CD4-positive, alpha-beta T cell treated with Interleukin-4 for 4 hours (primary cell): Measurements from ENCODE around the gene PILRB.
"Not testable (repeated sequence)": the region's sequence is repeated elsewhere in the genome, so short reads cannot be mapped to it uniquely, and the experiment has no call there.

Experiments used
- DNase-seq: peaks from one replicate; pipeline ENCODE4 v3.0.0-alpha.2; 2020

PILRB gene

DNA sequence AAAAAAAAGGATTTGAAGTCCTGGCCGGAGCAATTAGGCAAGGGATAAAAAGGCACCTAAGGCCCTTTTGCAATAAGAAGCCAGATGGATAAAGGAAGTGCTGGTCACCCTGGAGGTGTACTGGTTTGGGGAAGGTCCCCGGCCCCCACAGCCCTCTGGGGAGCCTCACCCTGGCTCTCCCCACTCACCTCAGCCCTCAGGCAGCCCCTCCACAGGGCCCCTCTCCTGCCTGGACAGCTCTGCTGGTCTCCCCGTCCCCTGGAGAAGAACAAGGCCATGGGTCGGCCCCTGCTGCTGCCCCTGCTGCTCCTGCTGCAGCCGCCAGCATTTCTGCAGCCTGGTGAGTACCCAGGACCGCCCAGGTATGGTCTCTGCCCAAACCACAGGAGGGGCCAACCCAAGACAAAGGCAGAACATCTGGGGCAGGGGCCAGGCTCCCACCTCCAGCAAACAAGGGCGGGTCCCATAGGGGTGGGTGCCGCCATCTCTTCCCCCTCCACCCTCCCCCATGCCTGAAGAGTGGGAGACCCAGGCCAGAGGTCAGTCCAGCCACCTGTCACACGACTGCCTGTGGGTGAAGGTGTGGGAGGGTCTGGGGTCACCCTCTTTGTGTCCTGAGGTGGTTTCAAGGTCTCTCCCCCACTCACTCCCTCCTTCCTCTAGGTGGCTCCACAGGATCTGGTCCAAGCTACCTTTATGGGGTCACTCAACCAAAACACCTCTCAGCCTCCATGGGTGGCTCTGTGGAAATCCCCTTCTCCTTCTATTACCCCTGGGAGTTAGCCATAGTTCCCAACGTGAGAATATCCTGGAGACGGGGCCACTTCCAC is at the start of gene PILRB:
PILRB (plus strand) TSS at position 91 of the 830 bp plus-strand sequence; CDS start at position 277, 186 bp downstream.
- no peak for DNase-seq

DNA sequence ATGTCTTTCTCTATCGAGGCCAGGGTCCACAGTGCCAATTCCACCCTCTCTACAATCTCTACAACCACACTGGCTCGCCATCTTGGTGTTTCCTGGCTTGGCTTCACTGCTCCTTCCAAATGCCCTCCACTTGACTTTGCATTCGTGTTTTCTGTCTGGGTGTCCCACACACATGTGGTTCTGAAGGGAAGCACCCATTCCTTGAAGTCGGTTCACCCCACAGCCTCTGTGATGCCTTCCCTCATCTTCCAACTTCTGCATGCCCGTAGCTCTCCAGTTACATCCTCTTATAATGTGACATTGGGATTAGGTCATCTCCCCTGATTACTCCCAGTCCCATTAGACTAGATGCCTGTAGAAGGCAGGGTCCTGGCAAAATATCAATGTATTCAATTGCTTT is 39.6 kb upstream of the PILRB start:
- DNase-seq = not testable (repeated sequence)

DNA sequence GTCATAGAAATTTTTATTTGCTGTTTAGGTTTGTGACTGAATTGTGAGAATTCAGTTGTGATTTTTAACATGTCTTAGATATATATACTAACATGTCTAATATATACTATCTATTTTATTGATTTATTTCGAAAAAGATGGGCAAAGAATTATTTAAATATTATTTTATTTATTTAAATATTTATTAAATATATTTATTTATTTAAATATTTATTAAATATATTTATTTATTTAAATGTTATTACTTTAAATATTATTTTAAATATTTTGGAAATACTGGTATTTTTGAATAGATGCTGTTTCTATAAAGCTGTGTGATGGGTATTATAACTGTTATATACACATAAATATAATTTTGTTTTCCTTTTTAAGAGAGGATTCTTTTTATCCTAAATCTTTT is 36.3 kb upstream of the PILRB start:
- DNase-seq = not testable (repeated sequence)

DNA sequence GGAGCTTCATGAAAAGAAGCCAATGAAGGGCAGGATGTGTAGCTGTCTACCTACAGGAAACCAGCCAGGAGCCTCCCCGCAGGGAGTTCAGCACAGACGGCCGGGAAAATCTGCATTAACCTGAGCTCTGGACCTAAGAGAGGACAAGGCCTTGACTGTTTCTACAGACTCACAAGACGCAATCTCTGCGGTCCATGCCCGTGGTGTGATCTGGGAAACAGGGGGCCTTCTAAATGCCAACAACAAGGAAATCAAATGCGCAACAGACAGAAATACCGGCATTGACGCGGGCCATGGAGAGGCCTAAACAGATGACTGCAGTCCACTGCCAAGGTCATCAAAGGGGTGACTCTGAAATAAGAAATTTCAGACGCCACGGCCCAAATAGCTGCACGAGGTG is 33.7 kb upstream of the PILRB start:
- DNase-seq = not testable (repeated sequence)

DNA sequence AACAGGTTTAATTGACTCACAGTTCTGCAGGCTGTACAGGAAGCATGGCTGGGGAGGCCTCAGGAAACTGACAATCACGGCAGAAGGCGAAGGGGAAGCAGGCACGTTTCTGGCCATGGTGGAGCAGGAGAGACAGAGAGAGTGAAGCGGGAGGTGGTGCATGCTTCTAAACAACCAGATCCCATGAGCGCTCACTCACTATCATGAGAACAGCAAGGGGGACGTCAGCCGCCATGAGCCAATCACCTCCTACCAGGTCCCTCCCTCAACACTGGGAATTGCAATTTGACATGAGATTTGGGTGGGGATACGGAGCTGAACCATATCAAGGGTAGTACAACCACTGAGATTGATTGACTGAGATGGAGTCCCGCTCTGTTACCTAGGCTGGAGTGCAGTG is 32.2 kb upstream of the PILRB start:
- not testable (repeated sequence) for DNase-seq

DNA sequence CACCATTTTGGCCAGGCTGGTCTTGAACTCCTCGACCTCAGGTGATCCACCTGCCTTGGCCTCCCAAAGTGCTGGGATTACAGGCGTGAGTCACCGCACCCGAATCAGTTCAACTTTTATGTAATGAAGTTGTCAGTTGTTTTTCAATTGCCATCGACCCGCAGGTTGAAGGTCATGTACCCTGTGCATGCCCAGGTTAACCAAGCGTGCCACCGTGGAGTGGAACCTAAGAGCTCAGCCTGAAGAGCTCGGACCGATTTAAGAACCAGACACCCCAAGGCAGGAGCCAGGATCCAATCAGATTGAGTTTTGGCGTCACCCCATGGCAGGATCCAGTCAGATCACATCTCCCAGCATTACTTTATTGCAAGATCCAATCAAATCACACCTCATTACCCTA is 31.0 kb upstream of the PILRB start:
- DNase-seq = not testable (repeated sequence)

DNA sequence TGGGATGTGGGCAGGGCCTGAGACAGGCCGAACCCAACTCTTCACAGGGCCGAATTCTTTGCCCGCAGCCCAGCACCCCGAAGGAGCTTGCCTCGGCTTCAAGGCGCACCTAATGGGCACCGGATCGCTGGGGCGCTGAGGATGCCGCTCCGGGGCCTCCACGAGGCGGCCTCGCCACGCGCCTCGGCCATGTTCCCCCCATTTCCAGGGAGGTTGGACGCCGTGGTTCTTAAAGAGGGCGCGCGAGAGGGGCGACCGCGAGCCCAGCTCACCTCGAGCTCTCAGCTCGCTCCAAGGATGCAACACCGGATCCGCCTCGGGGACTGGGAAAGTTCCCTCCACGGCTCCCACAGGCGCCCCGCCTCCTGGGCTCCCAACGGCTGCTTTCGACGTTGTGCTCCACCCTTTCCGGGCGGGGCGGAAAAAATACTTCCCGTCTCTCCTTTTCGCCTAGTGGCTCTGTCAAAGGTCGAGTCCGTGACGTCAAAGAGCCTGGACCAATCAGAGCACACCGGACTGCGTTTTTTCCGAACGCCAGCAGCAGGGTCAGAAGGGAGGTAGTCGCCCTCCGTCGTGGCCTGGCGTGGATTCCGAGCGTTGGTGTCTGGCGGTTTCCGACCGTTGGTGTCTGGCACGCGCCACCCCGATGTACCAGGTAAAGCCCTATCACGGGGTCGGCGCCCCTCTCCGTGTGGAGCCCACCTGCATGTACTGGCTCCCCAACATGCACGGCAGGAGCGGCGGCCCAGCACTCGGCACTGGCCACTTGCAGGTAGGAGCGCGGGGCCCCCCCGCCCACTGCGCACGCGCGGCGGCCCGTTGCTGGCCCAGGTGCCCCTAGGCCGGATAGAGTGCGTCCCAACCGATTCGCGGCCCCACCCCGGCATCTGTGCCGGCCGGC is 22.1 kb upstream of the PILRB start:
- peak; percentile 87 for DNase-seq

DNA sequence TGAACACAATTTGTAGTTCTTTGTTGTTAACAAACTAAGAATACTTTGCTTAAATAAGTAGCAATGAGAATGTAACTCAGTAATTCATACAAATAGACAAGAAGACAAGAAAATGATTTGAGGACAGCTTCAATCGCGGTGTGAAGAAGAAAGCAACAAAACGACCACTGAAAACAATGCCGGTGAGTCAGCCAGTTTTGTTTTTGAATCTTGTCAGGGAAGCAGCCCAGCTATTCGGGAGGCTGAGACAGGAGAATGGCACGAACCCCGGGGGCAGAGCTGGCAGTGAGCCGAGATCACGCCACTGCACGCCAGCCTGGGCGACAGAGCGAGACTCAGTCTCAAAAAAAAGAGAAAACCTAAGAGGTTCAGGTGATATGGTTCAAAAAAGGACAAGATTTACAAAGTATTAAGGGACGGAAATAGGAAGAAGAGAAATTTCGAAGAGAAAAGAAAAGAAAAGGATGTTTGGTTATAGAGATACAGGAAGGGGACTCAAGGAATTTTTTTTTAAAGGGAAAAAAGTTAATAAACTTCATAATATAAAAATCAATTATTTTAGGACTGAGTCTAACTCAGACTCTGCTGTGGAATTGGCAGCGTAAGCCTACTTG is 19.7 kb upstream of the PILRB start:
- not testable (repeated sequence) for DNase-seq

DNA sequence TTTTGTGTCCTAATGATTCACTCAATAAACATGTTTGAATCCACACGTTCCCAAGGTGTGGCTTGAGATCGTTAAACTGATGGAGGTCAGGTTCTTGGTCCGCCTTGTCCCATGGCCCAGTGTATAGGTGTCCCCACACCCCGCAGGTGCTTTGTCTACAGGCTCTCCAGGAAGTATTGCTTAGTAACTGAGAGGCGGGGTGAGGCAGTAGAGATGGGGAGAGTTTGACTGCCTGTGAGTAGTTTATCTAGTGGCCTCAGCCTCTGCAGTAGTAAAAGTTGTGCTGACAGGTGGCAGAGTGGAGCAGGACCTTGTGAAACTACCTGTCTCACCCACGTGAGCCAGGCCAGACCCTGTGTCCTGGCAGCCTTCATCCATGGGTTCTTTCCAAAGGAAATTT is 16.6 kb upstream of the PILRB start:
- DNase-seq = not testable (repeated sequence)

DNA sequence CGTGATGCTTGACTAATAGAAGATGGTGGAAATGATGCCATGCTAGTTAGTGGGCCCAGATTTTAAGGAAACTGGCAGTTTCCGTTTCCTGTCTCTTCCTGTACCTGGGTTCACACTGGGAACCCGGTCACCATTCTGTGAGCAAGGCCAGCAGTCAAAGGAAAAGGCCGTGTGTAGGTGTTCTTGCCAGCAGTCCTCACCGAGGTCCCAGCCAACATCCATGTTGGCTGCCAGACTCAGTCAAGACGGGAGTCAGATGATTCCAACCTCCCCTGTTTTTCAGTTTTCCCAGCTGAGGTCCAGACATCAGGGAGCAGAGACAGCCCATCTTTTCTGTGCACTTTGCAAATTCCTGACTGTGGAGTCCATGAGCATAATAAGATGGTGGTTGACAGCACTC is 15.2 kb upstream of the PILRB start:
- no peak for DNase-seq

DNA sequence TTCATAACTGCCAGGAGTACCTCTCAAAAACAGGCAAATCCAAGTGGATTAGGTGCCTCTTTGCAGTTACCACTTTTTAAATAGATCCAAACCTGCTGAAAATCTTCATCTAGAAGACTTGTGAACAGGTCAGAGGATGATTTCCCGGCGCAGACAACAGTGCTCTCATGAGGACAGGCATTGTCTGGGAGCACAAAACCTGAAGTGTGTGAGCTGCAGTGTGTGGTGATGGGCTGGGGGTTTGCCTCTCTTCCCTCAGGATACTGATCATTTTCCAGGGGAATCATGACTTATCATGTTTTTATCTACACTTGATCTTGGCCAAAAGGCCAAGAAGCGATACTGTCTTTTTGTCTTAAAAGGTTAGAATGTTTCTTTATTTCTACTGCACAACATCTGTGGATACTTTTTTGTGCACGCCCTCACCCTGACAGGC is 13.8 kb upstream of the PILRB start:
- DNase-seq = not testable (repeated sequence)

DNA sequence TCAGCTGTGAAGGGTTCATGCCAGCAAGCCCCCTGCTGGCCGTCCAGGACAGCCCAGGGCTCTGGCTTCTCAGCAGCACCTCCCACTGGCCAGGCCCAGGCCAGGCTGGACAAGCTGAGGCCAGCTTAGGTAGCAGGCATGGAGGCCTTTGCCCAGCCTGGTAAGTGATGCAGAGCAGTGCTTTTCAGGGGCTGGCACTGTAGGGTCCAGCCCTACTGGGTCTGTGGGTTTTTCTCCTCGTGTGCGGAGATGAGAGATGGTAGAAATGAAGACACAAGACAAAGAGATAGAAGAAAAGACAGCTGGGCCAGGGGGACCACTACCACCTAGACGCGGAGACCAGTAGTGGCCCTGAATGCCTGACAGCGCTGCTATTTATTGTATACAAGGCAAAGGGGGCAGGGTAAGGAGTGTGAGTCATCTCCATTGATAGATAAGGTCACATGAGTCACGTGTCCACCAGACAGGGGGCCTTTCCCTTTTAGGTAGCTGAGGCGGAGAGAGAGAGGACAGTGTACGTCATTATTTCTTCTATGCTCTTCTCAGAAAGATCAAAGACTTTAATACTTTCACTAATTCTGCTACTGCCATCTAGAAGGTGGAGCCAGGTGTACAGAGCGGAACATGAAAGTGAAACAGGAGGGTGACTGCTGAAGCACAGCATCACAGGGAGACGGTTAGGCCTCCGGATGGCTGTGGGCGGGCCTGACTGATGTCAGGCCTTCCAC is 13.2 kb upstream of the PILRB start:
- peak; percentile 97 for DNase-seq

DNA sequence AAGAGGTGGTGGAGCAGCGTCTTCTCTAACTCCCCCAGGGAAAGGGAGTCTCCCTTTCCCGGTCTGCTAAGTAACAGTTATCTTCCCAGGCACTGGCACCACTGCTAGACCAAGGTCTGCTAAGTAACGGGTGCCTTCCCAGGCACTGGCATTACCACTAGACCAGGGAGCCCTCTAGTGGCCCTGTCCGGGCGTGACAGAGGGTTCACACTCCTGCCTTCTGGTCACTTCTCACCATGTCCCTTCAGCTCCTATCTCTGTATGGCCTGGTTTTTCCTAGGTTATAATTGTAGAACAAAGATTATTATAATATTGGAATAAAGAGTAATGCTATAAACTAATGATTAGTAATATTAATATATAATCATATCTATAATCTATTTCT is 12.6 kb upstream of the PILRB start:
- peak; percentile 71 for DNase-seq

DNA sequence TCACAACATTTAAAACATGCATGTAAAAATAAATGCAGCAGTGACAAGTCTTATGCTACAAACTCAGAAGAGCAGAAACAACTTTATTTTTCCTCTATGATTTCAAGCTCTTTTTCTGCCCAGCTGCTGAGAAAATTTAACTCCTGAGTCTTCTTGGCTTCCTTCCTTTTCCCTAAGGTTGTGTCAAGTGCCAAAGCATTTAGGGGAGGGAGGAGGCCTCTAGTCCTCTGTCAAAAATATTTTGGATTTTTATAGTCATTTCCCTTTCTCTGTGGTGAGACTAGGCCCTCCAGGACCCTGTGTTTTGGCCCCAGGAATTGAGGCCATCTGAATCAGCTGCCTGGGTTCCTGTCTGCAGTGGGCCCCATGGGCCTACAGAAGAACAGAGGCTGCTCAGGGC is 11.0 kb upstream of the PILRB start:
- no peak for DNase-seq

DNA sequence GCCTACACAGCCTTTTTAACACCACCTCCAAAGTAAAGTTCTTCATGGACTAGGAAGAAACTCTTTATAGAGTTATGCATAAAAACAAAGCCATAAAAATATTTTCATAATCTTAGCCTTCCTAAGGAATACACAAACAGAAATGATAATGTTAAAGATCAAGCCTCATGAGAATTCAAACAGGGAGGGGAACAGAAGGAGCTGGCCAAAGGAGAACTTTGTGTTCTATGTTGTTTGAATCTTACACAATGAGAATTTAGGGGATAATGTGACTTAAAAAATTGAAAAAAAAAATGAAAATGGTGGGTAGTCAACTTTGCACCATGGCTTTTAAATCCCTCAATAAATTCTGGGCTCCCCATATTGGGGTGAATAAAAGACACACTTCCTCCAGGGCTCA is 9.1 kb upstream of the PILRB start:
- no peak for DNase-seq

DNA sequence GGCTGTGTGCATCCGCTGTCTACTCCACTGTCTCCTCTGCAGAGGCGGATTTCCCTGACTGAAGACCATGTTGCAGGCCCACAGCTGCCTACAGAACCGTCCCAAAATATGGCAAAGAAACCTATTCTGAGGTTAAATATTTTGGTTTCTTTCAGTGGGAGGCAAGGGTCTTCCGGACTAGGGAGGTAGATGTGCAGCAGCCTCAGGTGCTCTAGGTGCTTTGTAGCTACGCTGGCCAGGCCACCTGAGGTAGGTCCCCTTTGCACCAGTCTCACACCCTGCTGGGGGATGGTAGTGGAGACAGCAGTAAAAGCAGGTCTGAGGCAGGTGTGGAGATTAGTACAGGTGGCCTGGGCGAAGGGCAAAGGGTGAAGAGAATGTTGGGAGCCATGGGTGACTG is 8.2 kb upstream of the PILRB start:
- no peak for DNase-seq

DNA sequence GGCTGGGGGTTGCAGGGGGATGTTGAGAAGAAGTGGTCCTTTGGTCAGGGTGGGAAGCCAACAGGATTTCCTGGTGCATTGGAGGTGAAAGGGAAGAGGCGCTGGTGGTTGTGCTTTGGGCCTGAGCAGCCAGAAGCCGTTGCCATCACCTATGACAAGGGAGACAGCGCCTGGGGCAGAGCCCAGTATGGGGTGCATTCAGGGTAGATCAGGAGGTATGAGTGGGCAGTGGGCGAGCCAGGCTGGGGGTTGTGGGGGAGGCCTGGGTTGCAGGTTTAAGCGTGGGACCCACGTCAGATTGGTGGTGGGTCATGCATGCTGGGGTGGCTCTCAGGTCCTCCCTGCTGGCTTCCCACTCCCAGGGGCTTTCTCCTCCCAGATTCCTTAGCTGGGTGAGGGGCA is 6.3 kb upstream of the PILRB start:
- no peak for DNase-seq

DNA sequence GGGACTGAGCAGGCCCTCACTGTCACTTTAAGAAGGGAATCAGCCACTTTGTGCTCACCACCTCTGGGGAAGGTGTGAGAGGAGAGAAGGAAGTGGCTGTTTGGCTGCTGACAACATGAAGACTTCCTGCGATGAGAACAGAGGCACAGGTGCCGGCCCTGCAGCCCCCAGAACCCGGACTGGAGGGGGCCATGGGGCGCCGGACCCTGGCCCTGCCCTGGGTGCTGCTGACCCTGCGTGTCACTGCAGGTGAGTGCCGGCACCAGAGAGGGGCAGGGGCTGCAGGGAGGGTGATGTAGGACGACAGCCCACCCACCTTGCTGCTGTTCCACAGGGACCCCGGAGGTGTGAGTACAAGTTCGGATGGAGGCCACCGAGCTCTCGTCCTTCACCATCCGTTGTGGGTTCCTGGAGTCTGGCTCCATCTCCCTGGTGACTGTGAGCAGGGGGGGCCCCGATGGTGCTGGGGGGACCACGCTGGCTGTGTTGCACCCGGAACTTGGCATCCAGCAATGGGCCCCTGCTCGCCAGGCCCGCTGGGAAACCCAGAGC is 5.6 kb upstream of the PILRB start:
- DNase-seq = not testable (repeated sequence)

DNA sequence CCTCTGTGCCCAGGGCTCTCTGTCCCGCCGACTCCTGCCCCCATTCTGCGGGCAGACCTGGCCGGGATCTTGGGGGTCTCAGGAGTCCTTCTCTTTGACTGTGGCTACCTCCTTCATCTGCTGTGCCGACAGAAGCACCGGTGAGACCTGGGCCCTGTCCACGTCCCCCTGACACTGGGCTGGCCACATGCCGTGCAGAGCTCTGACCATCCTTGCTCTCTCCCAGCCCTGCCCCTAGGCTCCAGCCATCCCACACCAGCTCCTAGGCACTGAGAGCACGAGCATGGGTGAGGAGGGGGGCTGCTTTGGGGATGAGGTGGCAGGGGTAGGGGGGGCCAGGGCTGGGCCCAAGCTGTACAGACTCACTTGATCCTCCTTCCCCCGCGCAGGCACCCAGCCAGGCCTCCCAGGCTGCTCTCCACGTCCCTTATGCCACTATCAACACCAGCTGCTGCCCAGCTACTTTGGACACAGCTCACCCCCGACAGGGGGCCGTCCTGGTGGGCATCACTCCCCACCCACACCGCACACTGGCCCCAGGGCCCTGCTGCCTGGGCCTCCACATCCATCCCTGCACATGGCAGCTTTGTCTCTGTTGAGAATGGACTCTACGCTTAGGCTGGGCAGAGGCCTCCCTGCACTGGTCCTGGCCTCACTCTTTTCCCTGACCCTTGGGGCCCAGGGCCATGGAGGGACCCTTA is 4.8 kb upstream of the PILRB start:
- DNase-seq = no peak

DNA sequence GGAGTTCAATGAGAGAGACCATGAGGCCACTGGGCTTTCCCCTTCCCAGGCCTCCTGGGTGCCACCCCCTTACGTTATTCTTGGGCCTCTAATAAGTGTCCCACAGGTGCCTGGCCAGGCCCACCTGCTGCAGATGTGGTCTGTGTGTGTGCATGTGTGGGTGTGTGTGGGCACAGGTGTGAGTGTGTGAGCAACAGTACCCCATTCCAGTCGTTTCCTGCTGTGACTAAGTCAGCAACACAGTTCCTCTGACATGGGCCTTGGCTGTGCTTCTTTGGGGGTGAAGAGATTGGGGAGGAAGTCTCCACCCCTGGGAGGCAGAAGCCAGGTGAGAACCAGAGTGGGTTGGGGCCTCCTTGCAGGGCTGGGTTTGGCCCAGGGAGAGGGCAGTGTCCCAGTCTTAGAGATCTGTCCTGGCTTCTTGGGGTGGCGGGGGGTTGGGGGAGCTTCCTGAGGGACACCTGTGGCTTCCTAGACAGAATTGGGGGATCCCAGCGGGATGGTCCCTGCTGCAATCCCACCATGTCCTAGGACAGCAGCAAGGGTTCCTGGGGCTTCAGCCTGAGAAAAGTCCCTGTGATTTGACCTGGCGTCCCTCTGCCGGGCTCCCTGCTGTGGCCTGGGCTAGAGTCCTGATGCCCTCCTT is 4.1 kb upstream of the PILRB start:
- DNase-seq = peak; percentile 62

DNA sequence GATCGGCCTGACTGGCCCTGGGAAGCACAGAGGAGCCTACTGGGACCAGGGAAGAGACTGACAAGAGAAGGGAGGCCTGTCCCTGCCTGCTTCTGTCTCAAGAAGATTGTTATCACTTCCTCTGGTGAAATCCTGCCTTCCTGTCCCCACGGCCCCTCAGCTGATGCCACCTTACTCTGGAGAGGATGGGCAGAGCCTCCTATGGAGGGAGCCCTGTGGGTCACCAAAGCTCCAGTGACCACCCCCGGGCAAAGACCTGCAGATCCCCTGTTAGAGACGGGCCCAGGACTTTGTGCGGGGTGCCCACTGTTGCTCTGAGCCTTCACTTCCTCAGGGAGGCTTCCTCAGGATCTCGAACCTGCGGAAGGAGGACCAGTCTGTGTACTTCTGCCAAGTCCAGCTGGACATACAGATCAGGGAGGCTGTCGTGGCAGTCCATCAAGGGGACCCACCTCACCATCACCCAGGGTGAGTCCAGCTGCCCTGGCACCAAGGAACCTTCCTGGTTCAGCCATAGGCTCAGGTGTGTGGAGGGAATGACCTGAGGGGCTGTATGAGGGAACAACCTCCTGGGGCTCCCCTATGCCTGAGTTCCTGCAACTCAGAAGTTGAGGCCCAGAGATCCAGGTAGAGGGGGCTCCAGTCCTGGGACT is 1.4 kb upstream of the PILRB start:
- no peak for DNase-seq
